DND-41 (cell line): ENCODE measurements around the gene IGSF6.
A peak's percentile ranks its signal among the peaks of the same experiment; 100 is the strongest.

Experiments used
- ATAC-seq: fragments of 200-7000 bp; cut with Tn5 transposase; 3 replicates; pipeline ENCODE4 v1.9.1; 2021; ENCODE audit warnings: low read depth; ENCODE audit not compliant: insufficient read depth
- DNase-seq: peaks from one replicate; pipeline ENCODE4 v3.0.0-alpha.2; 2020
- H2AFZ ChIP-seq: 2 replicates; pipeline ENCODE4 v1.6.0; 2012; ENCODE audit warnings: low read depth, low read length
- H3K27ac ChIP-seq: 2 replicates; pipeline ENCODE4 v1.5.1; 2012; ENCODE audit warnings: low read length, inconsistent platforms
- H3K27me3 ChIP-seq: fragments of 200-600 bp; sonication (generic); 2 replicates; pipeline ENCODE4 v1.6.0; 2012; ENCODE audit warnings: low read length, mild to moderate bottlenecking, inconsistent platforms; ENCODE audit not compliant: insufficient read depth, poor library complexity
- H3K36me3 ChIP-seq: 2 replicates; pipeline ENCODE4 v1.5.1; 2012; ENCODE audit warnings: low read length, inconsistent platforms; ENCODE audit not compliant: insufficient read depth
- H3K4me1 ChIP-seq: 2 replicates; pipeline ENCODE4 v1.5.1; 2012; ENCODE audit warnings: mild to moderate bottlenecking, low read length; ENCODE audit not compliant: insufficient read depth
- H3K4me2 ChIP-seq: 2 replicates; pipeline ENCODE4 v1.6.0; 2012; ENCODE audit warnings: mild to moderate bottlenecking, moderate library complexity, low read length, inconsistent platforms; ENCODE audit not compliant: insufficient read depth
- H3K4me3 ChIP-seq, 2 experiments: fragments of 200-600 bp in 1 of 2; shearing (Covaris generic) in 1 of 2; 2 replicates each; pipeline ENCODE4 v1.5.1; 2012 to 2016; ENCODE audit warnings: inconsistent platforms in 2 of 2, low read length in 2 of 2, mild to moderate bottlenecking in 2 of 2, low read depth in 1 of 2, moderate library complexity in 1 of 2
- H3K79me2 ChIP-seq: 2 replicates; pipeline ENCODE4 v1.6.0; 2012; ENCODE audit warnings: low read length, inconsistent platforms; ENCODE audit not compliant: insufficient read depth
- H3K9ac ChIP-seq: 2 replicates; pipeline ENCODE4 v1.6.0; 2012; ENCODE audit warnings: low read depth, mild to moderate bottlenecking, inconsistent platforms, low read length, moderate library complexity
- H3K9me3 ChIP-seq: 2 replicates; pipeline ENCODE4 v1.5.1; 2012; ENCODE audit warnings: low read length, moderate library complexity, mild to moderate bottlenecking, inconsistent platforms; ENCODE audit not compliant: insufficient read depth, severe bottlenecking
- H4K20me1 ChIP-seq: 2 replicates; pipeline ENCODE4 v1.6.0; 2012; ENCODE audit warnings: low read length; ENCODE audit not compliant: insufficient read depth
- EZH2 ChIP-seq: IDR thresholded peaks from 3 replicates; pipeline ENCODE4 v1.6.1; 2012; ENCODE audit warnings: borderline replicate concordance, low read depth, mild to moderate bottlenecking, moderate library complexity, low read length, inconsistent platforms; ENCODE audit not compliant: severe bottlenecking
- TF ChIP-seq, protein P1 (sequence below): IDR thresholded peaks from 2 replicates; pipeline ENCODE4 v1.5.1; 2012; ENCODE audit warnings: borderline replicate concordance, low read length, moderate library complexity, mild to moderate bottlenecking; ENCODE audit not compliant: poor library complexity, severe bottlenecking; ENCODE audit errors: extremely low read depth

IGSF6 gene

DNA sequence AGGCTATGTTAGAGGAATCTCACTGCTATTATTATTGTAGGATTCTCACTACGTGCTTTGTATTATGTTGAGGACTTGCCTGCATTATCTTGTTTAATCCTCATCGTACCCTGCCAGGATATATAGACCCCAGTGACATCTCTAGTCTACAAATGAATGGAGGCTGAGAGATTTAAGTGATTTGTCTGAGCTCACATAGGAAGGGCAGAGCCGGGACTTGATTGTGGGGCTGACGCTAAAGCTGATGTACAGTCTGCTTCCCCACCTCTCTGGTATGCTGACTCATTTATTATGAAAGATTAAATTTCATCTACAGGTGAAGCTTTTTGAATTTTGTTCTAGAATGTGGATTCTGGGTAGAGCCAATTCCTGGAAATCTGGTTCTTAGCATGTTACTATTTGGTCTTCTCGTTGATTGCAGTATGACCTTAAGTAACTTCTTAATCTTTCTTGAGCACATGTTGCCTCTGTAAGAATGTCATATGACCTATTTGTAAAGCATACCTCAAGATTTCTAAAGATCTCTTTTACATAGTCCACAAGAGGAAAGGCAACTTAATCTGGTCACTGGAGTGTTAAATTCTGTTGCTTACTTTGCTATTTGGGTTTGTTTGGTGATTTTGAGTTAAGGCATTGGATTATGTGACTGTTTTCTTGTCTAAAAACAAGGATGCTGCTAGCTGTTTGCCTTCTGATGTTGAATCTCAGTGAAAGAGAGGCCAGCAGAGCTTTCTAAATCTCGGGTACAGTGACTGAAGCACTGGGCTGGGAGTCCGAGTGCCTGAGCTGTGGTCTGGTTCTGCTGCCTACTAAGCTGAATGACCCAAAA lies 40.6 kb downstream of the IGSF6 start:
- Histone ChIP-seq H4K20me1 (peaks cover 66% of the 10 kb centered on the region), H3K36me3 (peaks cover 29% of the 10 kb centered on the region; the same call in 1 of the 2 replicates), H3K79me2 (peaks cover 99% of the 10 kb centered on the region), H3K4me3 (no peak overlapping the region), H3K4me2 (no peak overlapping the region), H3K27me3 (no peaks in the 10 kb centered on the region), H3K9me3 (no peaks in the 10 kb centered on the region), H3K4me1 (peaks cover 22% of the 10 kb centered on the region), H3K27ac (0 out of 2 replicates have a peak overlapping the region, but pooled peaks have one; percentile 2), H2AFZ (no peak overlapping the region), H3K9ac (no peak overlapping the region)
- ATAC-seq = no peak
- no peak for DNase-seq
- TF ChIP-seq, protein P1, sequence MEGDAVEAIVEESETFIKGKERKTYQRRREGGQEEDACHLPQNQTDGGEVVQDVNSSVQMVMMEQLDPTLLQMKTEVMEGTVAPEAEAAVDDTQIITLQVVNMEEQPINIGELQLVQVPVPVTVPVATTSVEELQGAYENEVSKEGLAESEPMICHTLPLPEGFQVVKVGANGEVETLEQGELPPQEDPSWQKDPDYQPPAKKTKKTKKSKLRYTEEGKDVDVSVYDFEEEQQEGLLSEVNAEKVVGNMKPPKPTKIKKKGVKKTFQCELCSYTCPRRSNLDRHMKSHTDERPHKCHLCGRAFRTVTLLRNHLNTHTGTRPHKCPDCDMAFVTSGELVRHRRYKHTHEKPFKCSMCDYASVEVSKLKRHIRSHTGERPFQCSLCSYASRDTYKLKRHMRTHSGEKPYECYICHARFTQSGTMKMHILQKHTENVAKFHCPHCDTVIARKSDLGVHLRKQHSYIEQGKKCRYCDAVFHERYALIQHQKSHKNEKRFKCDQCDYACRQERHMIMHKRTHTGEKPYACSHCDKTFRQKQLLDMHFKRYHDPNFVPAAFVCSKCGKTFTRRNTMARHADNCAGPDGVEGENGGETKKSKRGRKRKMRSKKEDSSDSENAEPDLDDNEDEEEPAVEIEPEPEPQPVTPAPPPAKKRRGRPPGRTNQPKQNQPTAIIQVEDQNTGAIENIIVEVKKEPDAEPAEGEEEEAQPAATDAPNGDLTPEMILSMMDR = no peak
- no peak for TF ChIP-seq EZH2

DNA sequence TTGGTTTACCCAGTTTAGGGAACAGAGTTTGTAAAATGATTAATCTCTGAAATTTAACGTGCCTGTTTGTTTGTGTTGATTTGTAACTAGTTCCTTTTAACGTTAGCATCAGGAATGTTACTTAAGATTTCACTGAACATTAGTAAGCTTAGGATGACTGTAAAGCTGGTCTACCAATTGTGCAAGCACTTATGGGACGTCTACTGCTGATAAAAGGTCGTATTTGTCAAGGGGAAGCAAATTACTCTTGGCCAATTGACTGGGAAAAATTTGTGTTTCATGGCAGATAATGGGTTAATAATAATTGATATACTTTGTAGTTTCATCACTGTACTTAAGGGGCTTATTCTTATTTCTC lies 41.2 kb downstream of the IGSF6 start:
- no peak overlapping the region for H3K27ac ChIP-seq
- H2AFZ ChIP-seq = no peak overlapping the region
- no peak overlapping the region for H3K4me3 ChIP-seq
- no peak overlapping the region for H3K4me2 ChIP-seq
- no peak for ATAC-seq
- H3K4me1 ChIP-seq = peaks cover 22% of the 10 kb centered on the region
- TF ChIP-seq, protein P1 = no peak
- no peak for TF ChIP-seq EZH2
- no peak overlapping the region for H3K9ac ChIP-seq
- DNase-seq = no peak
- H3K79me2 ChIP-seq = peaks cover 100% of the 10 kb centered on the region
- no peaks in the 10 kb centered on the region for H3K9me3 ChIP-seq
- peaks cover 27% of the 10 kb centered on the region; the same call in 1 of the 2 replicates for H3K36me3 ChIP-seq
- H4K20me1 ChIP-seq = peaks cover 67% of the 10 kb centered on the region
- no peaks in the 10 kb centered on the region for H3K27me3 ChIP-seq

DNA sequence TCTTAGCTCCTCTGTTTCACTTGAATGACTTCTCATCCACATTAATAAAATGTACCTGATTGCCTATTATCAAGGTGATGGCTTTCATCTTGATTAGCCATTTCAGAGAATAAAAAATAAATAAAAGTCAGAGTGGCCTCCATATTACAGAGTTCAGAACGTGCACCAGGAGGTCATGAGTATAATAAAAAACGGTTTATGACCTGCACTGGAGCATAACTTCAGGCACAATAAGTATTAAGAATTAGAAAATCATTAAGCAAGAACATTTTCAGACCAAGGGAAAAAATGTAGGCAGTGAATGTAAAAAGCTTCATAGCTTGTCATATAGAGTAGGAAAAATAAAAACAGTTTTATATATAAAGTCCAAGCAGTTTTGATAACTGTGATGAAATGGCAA lies 41.6 kb downstream of the IGSF6 start:
- peaks cover 64% of the 10 kb centered on the region for H4K20me1 ChIP-seq
- H3K36me3 ChIP-seq = peaks cover 23% of the 10 kb centered on the region; the same call in 1 of the 2 replicates
- DNase-seq (no peak), ATAC-seq (no peak)
- peaks cover 100% of the 10 kb centered on the region for H3K79me2 ChIP-seq
- no peak overlapping the region for H3K9ac ChIP-seq
- no peak overlapping the region for H3K4me2 ChIP-seq
- H3K9me3 ChIP-seq = no peaks in the 10 kb centered on the region
- no peak overlapping the region for H3K4me3 ChIP-seq
- H3K27me3 ChIP-seq = no peaks in the 10 kb centered on the region
- peaks cover 22% of the 10 kb centered on the region for H3K4me1 ChIP-seq
- no peak overlapping the region for H3K27ac ChIP-seq
- TF ChIP-seq EZH2 = no peak
- TF ChIP-seq, protein P1 = no peak
- no peak overlapping the region for H2AFZ ChIP-seq
